Skeletal muscle satellite cell (primary cell): ENCODE data around the gene RAD51B.
"Not testable (repeated sequence)": the region's sequence is repeated elsewhere in the genome, so short reads cannot be mapped to it uniquely, and the experiment has no call there.

ENCODE experiments used
- H3K27me3 ChIP-seq: 2 replicates; pipeline ENCODE4 v1.7.0; 2013; ENCODE audit warnings: low read length; ENCODE audit not compliant: control insufficient read depth, insufficient read depth
- H3K36me3 ChIP-seq: 2 replicates; pipeline ENCODE4 v1.7.0; 2013; ENCODE audit warnings: mild to moderate bottlenecking, control low read depth, low read length; ENCODE audit not compliant: insufficient read depth
- H3K4me1 ChIP-seq: 2 replicates; pipeline ENCODE4 v1.7.0; 2013; ENCODE audit warnings: low read length; ENCODE audit not compliant: control insufficient read depth, insufficient read depth
- H3K4me2 ChIP-seq: 2 replicates; pipeline ENCODE4 v1.7.0; 2013; ENCODE audit warnings: mild to moderate bottlenecking, low read length
- H3K4me3 ChIP-seq: 2 replicates; pipeline ENCODE4 v1.7.0; 2013; ENCODE audit warnings: low read length
- H3K9ac ChIP-seq: 2 replicates; pipeline ENCODE4 v1.7.0; 2013; ENCODE audit warnings: mild to moderate bottlenecking, low read depth, low read length, moderate library complexity
- H3K9me3 ChIP-seq: replicated peaks from 2 replicates; pipeline ENCODE4 v1.7.0; 2013; ENCODE audit warnings: mild to moderate bottlenecking, control low read depth, low read length

The RAD51B gene

GRCh38 chr14:68414121-68414520 is 594.5 kb downstream of the RAD51B start:
- peaks cover 6% of the 10 kb centered on the region for H3K4me1 ChIP-seq
- H3K9ac ChIP-seq = no peak overlapping the region

GRCh38 chr14:68416171-68416570 is 596.6 kb downstream of the RAD51B start:
- Histone ChIP-seq H3K9me3 (no peaks in the 10 kb centered on the region), H3K36me3 (no peaks in the 10 kb centered on the region), H3K4me1 (peaks cover 3% of the 10 kb centered on the region), H3K4me3 (no peak overlapping the region), H3K27me3 (no peaks in the 10 kb centered on the region), H3K4me2 (no peak overlapping the region), H3K9ac (no peak overlapping the region)

More at GRCh38 chr14:68414121-68414520, 594.5 kb downstream of the RAD51B start:
- H3K36me3 ChIP-seq = no peaks in the 10 kb centered on the region
- no peaks in the 10 kb centered on the region for H3K9me3 ChIP-seq
- no peak overlapping the region for H3K4me3 ChIP-seq
- no peak overlapping the region for H3K4me2 ChIP-seq
- H3K27me3 ChIP-seq = no peaks in the 10 kb centered on the region

- H3K4me1 ChIP-seq = peaks cover 3% of the 10 kb centered on the region
- H3K9ac ChIP-seq = no peak overlapping the region
- no peaks in the 10 kb centered on the region for H3K9me3 ChIP-seq
- no peaks in the 10 kb centered on the region for H3K36me3 ChIP-seq
- H3K27me3 ChIP-seq = no peaks in the 10 kb centered on the region
- no peak overlapping the region for H3K4me3 ChIP-seq
- no peak overlapping the region for H3K4me2 ChIP-seq
Observed at GRCh38 chr14:68417009-68417650, 597.6 kb downstream of the RAD51B start.

- Histone ChIP-seq H3K4me1 (no peaks in the 10 kb centered on the region), H3K9me3 (no peaks in the 10 kb centered on the region), H3K4me3 (no peak overlapping the region), H3K9ac (no peak overlapping the region), H3K36me3 (no peaks in the 10 kb centered on the region), H3K4me2 (no peak overlapping the region), H3K27me3 (no peaks in the 10 kb centered on the region)
Observed at GRCh38 chr14:68418174-68419118, 598.9 kb downstream of the RAD51B start.

- Histone ChIP-seq H3K4me2 (no peak overlapping the region), H3K9ac (no peak overlapping the region), H3K4me3 (no peak overlapping the region), H3K4me1 (no peaks in the 10 kb centered on the region), H3K27me3 (no peaks in the 10 kb centered on the region), H3K9me3 (no peaks in the 10 kb centered on the region), H3K36me3 (no peaks in the 10 kb centered on the region)
Observed at GRCh38 chr14:68420350-68420749, 600.8 kb downstream of the RAD51B start.

GRCh38 chr14:68421116-68421515 is 601.5 kb downstream of the RAD51B start:
- H3K4me3 ChIP-seq = no peak overlapping the region
- H3K36me3 ChIP-seq = no peaks in the 10 kb centered on the region
- no peak overlapping the region for H3K4me2 ChIP-seq
- H3K27me3 ChIP-seq = no peaks in the 10 kb centered on the region
- H3K9me3 ChIP-seq = no peaks in the 10 kb centered on the region
- H3K9ac ChIP-seq = no peak overlapping the region
- H3K4me1 ChIP-seq = no peaks in the 10 kb centered on the region

GRCh38 chr14:68423686-68424085 is 604.1 kb downstream of the RAD51B start:
- H3K4me1 ChIP-seq = no peaks in the 10 kb centered on the region
- H3K9ac ChIP-seq = no peak overlapping the region
- H3K9me3 ChIP-seq = peaks cover 5% of the 10 kb centered on the region
- no peak overlapping the region for H3K4me3 ChIP-seq
- no peaks in the 10 kb centered on the region for H3K27me3 ChIP-seq
- H3K36me3 ChIP-seq = no peaks in the 10 kb centered on the region
- no peak overlapping the region for H3K4me2 ChIP-seq

GRCh38 chr14:68424443-68425172 is 605.0 kb downstream of the RAD51B start:
- no peak overlapping the region for H3K9ac ChIP-seq
- H3K4me2 ChIP-seq = no peak overlapping the region
- H3K4me1 ChIP-seq = no peaks in the 10 kb centered on the region
- peaks cover 5% of the 10 kb centered on the region for H3K9me3 ChIP-seq
- no peak overlapping the region for H3K4me3 ChIP-seq
- H3K27me3 ChIP-seq = no peaks in the 10 kb centered on the region
- H3K36me3 ChIP-seq = no peaks in the 10 kb centered on the region

GRCh38 chr14:68426661-68427549 is 607.3 kb downstream of the RAD51B start:
- no peak overlapping the region for H3K4me3 ChIP-seq
- H3K36me3 ChIP-seq = no peaks in the 10 kb centered on the region
- H3K27me3 ChIP-seq = no peaks in the 10 kb centered on the region

GRCh38 chr14:68427550-68427890 is 607.9 kb downstream of the RAD51B start:
- Histone ChIP-seq H3K4me3 (no peak overlapping the region), H3K9ac (no peak overlapping the region), H3K4me2 (no peak overlapping the region), H3K4me1 (no peaks in the 10 kb centered on the region), H3K9me3 (peaks cover 5% of the 10 kb centered on the region), H3K36me3 (no peaks in the 10 kb centered on the region), H3K27me3 (no peaks in the 10 kb centered on the region)

More at GRCh38 chr14:68426661-68427549, 607.3 kb downstream of the RAD51B start:
- Histone ChIP-seq H3K9ac (no peak overlapping the region), H3K9me3 (peaks cover 5% of the 10 kb centered on the region), H3K4me1 (no peaks in the 10 kb centered on the region), H3K4me2 (no peak overlapping the region)

- H3K4me1 ChIP-seq, H3K9me3 ChIP-seq, H3K4me2 ChIP-seq, H3K27me3 ChIP-seq, H3K9ac ChIP-seq, H3K36me3 ChIP-seq, H3K4me3 ChIP-seq: not testable (repeated sequence)
Observed at GRCh38 chr14:68428900-68429299, 609.3 kb downstream of the RAD51B start.
